ENCODE data around the gene SETD2. TPM values are rescaled to one million over a fixed set of nuclear protein-coding genes. Genes with fewer than 3 reads are reported as not detected.
A peak's percentile ranks its signal among the peaks of the same experiment; 100 is the strongest.
"Not testable (repeated sequence)": the region's sequence is repeated elsewhere in the genome, so short reads cannot be mapped to it uniquely, and the experiment has no call there.

The SETD2 gene
- total and polyA plus RNA-seq, 9 of the 15 experiments (the other 6 are each of a cell fraction or from before 2014, with no cell fraction given), result 8.2 to 44.0 (median 33.6) TPM

DNA sequence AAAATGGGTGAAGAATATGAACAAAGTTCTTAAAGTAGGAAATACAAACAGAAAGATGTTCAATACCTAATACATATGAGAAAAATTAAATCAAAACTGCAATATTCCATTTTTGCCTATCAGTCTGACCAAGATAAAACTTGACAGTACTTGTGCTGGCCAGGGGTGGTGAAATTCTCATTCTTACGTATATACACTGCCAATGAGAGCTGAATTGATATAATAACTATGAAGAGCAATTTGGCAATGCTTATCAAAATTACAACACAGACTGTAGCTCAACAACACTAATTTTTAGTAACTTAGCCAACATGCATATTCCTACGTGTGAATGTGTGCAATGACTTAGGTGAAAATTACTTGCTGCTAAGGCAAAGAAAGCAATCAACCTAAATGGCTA lies 90.2 kb downstream of the SETD2 start (continued):
- TF ChIP-seq RFX7 (CRISPR knock-in tag; IDR thresholded peaks at IDR 0.05), result no peak
- no peak for TF ChIP-seq KLF16 (IDR thresholded peaks at IDR 0.05)
- no peak for TF ChIP-seq U2AF1 (optimal IDR thresholded peaks at IDR 0.05; ENCODE audit: low read depth, low read length)
- TF ChIP-seq SPI1 (IDR thresholded peaks at IDR 0.05; ENCODE audit: borderline replicate concordance, low read depth, low read length), result no peak

DNA sequence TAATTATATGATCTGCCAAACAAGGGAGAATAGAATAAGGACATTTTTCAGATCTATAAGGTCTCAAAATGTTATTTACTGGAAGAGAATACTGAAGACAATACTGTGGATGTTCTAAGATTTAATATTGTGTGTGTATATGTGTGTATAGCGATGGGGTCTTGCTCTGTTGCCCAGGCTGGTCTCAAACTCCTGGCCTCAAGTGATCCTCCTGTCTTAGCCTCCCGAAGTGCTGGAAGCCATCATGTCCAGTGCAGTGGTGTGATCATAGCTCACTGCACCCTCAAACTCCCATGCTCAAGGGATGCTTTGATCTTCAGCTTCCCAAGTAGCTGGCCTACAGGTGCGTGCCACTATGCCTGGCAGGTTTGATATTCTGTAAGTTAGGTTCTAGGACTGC lies 93.1 kb downstream of the SETD2 start:
- in situ Hi-C loops (cut with MboI) (no loop called here), intact Hi-C loops (cut with micrococcal nuclease) (no loop called here)
- no peak overlapping the region for H3K4me3 ChIP-seq
- peaks cover 56% of the 10 kb centered on the region for H3K36me3 ChIP-seq (ENCODE audit: control insufficient read depth, insufficient read depth, low read length)
- ATAC-seq (no peak), DNase-seq (ENCODE audit: extremely low read depth in 1 of 4, low spot score in 3 of 4) (no peak), FAIRE-seq (no peak)
- TF ChIP-seq SIN3B (IDR thresholded peaks at IDR 0.05; ENCODE audit: low read depth) (no peak), BRF1 (IDR thresholded peaks at IDR 0.05; ENCODE audit: borderline replicate concordance, extremely low read depth, insufficient read length) (no peak), SETDB1 (IDR thresholded peaks at IDR 0.05; ENCODE audit: low read length) (no peak), CREM (IDR thresholded peaks at IDR 0.05; ENCODE audit: low read depth) (no peak), ZNF445 (CRISPR knock-in tag; IDR thresholded peaks at IDR 0.05; ENCODE audit: low read depth) (no peak), CBFA2T3 (IDR thresholded peaks at IDR 0.05) (no peak), POLR3A (IDR thresholded peaks at IDR 0.05; ENCODE audit: borderline replicate concordance, extremely low read depth, insufficient read depth, insufficient read length) (no peak), ZNF121 (CRISPR knock-in tag; conservative IDR thresholded peaks at IDR 0.05) (0 out of 2 replicates have a peak, but pooled peaks have one; percentile 15), AFF4 (CRISPR knock-in tag; IDR thresholded peaks at IDR 0.05) (no peak)
- BruUV-seq (replicated peaks), result no TSS peak
- H3K9ac ChIP-seq (ENCODE audit: insufficient read depth in 1 of 2, low read depth in 2 of 2, low read length in 2 of 2), result no peak overlapping the region
- 98% methylated on average over 3 of the region's 3 CpGs for WGBS (ENCODE audit: insufficient coverage, low coverage, missing lambda C conversion rate)
- no peaks in the 10 kb centered on the region for H3K9me1 ChIP-seq (ENCODE audit: control insufficient read depth, insufficient read depth, low read length)
- H3K79me2 ChIP-seq (ENCODE audit: control insufficient read depth, insufficient read depth, low read length), result peaks cover 45% of the 10 kb centered on the region
- POLR2A ChIA-PET, result interaction anchor here (0.6 kb wide), 1 partner anchor 131 kb away, joined by 3 read pairs; no protein-coding TSS in a partner anchor
- no peak overlapping the region for H2AFZ ChIP-seq (ENCODE audit: low read depth, low read length)
- CTCF ChIA-PET (ENCODE audit: low intra/inter-chr PET ratio), result no interaction called here
- no peak overlapping the region for H3K4me2 ChIP-seq (ENCODE audit: insufficient read depth, low read length)
- H3K9me3 ChIP-seq (replicated peaks; ENCODE audit: control insufficient read depth, insufficient read depth, low read depth, low read length), result no peaks in the 10 kb centered on the region
- no peaks in the 10 kb centered on the region for H3K4me1 ChIP-seq (replicated peaks in 1 of 2; ENCODE audit: control insufficient read depth in 2 of 2, insufficient read depth in 2 of 2, low read length in 2 of 2)
- no peaks in the 10 kb centered on the region for H3K27me3 ChIP-seq (ENCODE audit: control insufficient read depth in 2 of 2, insufficient read depth in 2 of 2, low read length in 2 of 2)
- H4K20me1 ChIP-seq (replicated peaks; ENCODE audit: control insufficient read depth, insufficient read depth, low read length), result no peaks in the 10 kb centered on the region
- H3K27ac ChIP-seq (ENCODE audit: extremely low read depth, low read depth, low read length), result no peak overlapping the region

DNA sequence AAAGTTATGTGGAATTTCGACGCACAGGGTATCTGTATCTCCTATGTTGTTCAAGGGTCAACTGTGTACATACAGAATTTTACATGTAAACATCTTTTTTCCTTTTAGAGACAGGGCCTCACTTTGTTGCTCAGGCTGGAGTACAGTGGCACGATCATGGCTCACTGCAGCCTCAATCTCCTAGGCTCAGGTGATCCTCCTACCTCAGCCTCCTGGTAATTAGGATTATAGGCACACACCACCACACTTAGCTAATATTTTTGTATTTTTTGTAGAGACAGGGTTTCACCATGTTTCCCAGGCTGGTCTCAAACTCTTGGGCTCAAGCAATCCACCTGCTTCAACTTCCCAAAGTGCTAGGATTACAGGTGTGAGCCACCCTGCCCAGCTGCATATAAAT lies 97.7 kb downstream of the SETD2 start:
- in situ Hi-C loops (cut with MboI); BruUV-seq (replicated peaks): not testable (repeated sequence)

More for the DNA sequence above, 97.7 kb downstream of the SETD2 start:
- H3K9me3 ChIP-seq (replicated peaks; ENCODE audit: control insufficient read depth, insufficient read depth, low read depth, low read length); DNase-seq (ENCODE audit: extremely low read depth in 1 of 4, low spot score in 3 of 4); H3K27ac ChIP-seq (ENCODE audit: extremely low read depth, low read depth, low read length); H3K9me1 ChIP-seq (ENCODE audit: control insufficient read depth, insufficient read depth, low read length); H3K4me1 ChIP-seq (replicated peaks in 1 of 2; ENCODE audit: control insufficient read depth in 2 of 2, insufficient read depth in 2 of 2, low read length in 2 of 2); H3K4me2 ChIP-seq (ENCODE audit: insufficient read depth, low read length); H3K4me3 ChIP-seq; ATAC-seq; intact Hi-C loops (cut with micrococcal nuclease); FAIRE-seq; H3K27me3 ChIP-seq (ENCODE audit: control insufficient read depth in 2 of 2, insufficient read depth in 2 of 2, low read length in 2 of 2); H2AFZ ChIP-seq (ENCODE audit: low read depth, low read length); CTCF ChIA-PET (ENCODE audit: low intra/inter-chr PET ratio); H3K9ac ChIP-seq (ENCODE audit: insufficient read depth in 1 of 2, low read depth in 2 of 2, low read length in 2 of 2); H4K20me1 ChIP-seq (replicated peaks; ENCODE audit: control insufficient read depth, insufficient read depth, low read length): not testable (repeated sequence)
- WGBS (ENCODE audit: insufficient coverage, low coverage, missing lambda C conversion rate), result 95% methylated on average over 3 of the region's 3 CpGs
- Histone ChIP-seq H3K79me2 (ENCODE audit: control insufficient read depth, insufficient read depth, low read length) (peaks cover 29% of the 10 kb centered on the region; the same call in 2 of the 3 replicates), H3K36me3 (ENCODE audit: control insufficient read depth, insufficient read depth, low read length) (peaks cover 67% of the 10 kb centered on the region)
- POLR2A ChIA-PET, result interaction anchor here (0.7 kb wide), 1 partner anchor 9 kb away, joined by 3 read pairs; no protein-coding TSS in a partner anchor
